NK-92 treated with Interleukin-12 subunit alpha and Interleukin-12 subunit beta, amount 100 ng/mL, for 24 hours (cell line): ENCODE measurements around the gene SLC25A26.

Source experiments
- DNase-seq: peaks from one replicate; lab custom pipeline; 2025; lab: John Stamatoyannopoulos, UW

SLC25A26 gene

DNA sequence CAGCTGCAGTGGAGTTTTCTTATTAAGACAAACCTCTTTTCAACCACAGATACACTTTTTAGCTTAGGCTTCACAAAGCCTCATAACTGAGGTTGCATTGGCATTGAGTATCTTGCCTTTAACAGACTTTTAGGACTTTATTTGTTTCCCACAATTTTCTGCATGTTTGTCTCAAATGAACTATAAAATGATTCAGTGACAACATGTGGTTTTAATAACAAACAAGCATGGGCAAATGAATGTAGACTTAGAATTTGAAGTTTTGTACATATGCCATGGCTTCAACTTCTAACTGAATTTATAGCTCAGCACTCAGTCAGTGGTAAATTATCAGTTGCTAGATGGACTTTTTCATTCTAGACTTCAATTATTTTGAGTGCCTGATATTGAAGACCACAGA, 101.6 kb downstream of the SLC25A26 start:
- DNase-seq: no peak

DNA sequence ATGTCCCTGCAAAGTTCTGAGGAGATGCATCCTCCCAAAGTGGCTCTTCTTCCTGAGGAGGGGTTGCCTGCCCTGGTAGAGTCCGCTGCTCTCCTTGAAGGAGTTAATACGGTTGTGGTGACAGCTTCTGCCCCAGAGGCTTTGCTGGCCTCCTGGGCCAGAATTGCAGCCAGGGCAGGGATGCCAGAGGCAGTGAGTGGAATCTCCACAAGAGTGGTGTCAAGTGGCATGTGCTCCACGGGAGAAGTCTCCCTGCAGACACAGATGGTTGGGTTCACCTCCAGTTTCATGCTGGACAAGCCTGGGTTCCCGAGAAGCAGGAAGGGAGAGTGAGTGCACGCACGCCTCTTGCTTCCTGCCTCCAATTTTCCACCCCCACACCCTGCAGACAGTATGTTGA, 105.5 kb downstream of the SLC25A26 start:
- DNase-seq: no peak

DNA sequence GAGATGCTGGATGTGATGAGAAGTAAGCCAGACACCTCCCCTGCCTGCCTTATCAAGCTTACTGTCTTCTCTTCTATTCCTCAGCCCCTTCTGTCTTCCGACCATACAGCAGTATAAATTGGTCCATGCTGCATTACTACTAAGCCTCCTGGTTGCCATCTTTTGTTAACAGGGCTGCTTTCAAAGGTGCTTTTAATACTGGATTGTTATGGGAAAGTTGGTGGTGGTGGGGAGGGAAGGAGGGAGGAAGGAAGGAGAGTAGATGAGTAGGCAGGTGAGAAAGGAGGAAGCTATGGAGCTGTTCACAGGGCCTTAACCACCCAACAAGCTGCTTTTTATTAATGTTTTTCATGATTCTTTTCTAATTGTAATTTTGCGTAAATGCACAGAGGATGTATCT, 114.9 kb downstream of the SLC25A26 start:
- DNase-seq: no peak

DNA sequence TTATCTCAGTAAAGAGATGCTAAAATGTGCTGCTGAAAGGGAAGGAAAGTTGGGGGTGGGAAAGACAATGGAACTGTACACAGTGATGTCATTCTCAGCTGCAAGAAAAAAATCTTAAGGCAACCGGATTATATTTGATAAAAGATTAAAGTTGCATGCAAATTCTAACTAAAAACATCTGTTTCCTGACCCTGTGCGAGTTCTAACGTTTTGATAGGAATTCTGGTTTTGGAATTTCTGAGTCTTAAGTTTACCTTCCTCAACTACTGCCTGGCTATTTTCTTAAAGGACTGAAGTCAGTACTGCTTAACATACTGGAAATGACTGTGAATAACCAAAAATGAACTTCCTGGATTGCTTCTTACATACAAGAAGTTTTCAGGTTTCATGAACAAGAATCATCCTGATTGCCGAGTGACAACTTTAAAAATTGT, 115.5 kb downstream of the SLC25A26 start:
- DNase-seq: no peak

- no peak for DNase-seq
These were observed 118.1 kb downstream of the SLC25A26 start for GRCh38 chr3:66338927-66339326.

GRCh38 chr3:66342717-66343356, 122.0 kb downstream of the SLC25A26 start:
- DNase-seq: no peak

DNA sequence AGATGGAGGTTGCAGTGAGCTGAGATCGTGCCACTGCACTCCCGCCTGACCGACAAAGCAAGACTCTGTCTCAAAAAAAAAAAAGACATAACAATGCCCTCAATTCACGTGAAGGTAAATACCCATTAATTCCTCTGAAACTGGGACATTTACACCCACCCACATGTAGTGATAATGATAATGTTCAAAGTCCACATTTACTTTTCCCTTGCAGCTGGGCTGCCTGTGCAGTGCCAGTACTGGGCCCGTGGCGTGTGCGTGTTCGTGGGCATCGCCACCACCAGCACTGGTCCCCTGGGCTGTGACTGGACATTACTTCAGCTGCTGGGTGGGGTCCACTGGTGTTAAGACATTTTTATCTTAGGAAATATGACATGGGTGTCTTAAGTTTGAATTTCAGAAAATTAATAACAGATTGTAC, 123.6 kb downstream of the SLC25A26 start:
- DNase-seq: no peak

DNA sequence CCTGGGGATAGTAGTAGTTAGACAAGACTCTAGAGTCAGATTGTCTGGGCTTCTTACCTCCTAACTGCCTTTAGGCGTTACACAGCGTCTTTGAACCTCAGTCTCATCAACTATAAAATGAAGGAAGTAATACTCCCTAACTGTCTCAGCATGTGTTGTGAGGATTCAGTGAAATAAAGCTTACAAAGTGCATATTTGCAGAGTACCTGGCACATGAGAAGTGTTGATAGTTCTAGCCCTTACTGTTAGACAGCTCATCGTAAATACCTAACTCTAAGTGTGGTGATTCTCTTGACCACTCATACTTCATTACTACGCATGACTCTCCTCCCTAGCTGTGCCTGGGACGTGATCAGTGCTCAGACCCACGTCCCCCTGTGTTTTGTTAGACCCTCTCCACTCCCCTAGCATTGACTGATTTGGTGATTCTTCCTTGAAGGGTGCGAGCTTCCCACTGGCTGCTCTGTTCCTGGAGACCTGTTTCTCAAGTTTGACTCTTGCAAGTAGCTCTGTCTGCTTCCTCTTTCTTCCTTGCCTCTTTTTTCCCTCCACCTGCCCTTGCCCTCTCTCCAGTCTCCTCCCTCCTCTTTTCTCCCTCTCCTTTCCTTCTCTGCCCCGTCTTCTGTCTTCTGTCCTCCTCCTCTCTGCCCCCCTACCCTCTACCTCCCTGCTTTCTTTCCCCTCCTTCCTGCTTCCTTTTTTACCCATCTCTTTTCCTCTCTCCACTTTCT, 124.2 kb downstream of the SLC25A26 start:
- no peak for DNase-seq

DNA sequence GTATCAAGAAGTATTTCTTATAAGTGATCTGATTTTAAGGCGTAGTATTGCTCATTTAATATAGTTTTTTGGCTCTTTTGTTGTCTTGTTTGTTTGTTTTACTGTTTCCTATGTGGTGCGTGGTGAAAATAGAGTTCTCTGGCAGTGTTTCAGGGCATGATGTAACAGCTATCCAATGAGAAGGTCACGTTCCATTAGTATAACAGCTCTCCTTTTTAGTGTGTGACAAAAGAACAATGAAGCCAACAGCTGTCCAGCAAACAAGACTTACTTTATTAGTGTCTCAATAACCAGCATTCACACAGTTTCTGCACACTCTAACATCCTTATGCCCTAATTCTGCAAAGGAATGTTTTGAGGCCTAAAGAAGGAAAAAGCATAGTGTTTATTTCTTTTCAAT, 127.9 kb downstream of the SLC25A26 start:
- DNase-seq: no peak

DNA sequence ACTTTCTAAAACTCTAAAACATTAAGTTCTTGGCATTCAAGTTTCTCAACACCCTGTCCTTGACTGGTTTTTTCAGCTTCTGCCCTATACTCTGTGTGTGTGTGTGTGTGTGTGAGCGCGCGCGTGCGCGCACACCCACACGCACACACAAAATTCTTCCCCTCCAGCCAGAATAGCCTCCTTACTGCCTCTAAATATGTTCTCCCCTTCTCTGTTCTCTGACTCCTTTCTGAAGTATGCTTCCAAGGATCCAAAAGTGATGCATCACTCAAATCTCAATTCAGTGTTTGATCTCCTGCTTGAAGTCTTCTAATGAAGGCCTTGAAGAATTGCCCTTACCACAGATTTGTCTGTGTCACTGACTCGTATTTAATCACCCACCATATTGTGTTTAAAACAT, 129.8 kb downstream of the SLC25A26 start:
- no peak for DNase-seq

- DNase-seq: no peak
These were observed 132.2 kb downstream of the SLC25A26 start for GRCh38 chr3:66353039-66353438.

GRCh38 chr3:66353530-66353929, 132.7 kb downstream of the SLC25A26 start:
- no peak for DNase-seq

GRCh38 chr3:66354001-66354400, 133.2 kb downstream of the SLC25A26 start:
- DNase-seq: no peak

GRCh38 chr3:66355394-66355793, 134.6 kb downstream of the SLC25A26 start:
- DNase-seq: no peak

DNA sequence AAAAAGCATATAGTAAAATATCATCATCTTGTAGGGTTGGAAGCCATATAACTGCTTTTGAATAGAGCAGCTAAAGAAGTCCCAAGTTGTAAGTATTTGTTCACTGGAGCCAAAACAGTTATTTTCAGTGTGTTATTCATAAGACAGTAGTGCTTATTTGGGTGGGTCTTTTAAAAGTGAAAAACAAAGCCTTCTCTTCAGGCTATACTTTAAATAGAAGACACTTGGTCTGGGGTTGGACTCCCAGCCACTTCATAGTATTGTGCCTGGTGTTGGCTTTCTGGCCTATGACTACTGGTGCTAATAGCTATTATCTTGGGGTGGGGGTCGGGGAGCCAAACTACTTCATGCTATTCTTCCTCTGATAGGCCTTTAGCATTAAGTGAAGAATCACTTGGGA, 135.2 kb downstream of the SLC25A26 start:
- DNase-seq: no peak

GRCh38 chr3:66361356-66361755, 140.6 kb downstream of the SLC25A26 start:
- DNase-seq: no peak

DNA sequence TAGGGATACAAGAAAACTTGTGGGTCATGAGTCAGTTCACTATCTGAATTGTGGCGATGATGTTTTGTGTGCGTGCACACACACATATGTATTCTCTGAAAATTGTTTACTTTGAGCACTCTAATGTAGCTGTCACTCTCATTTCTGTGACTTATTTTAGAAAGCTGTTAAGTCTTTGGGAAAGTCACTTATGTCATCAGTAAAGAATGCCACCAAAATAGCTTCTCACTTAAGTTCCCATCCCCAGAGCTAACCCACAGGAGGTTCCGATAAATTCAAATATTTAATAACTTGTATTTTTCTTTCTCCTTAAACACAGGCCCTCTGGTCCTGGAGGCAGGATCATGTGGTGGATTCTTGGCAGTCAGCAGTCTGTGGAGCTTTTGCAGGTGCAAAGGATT, 141.7 kb downstream of the SLC25A26 start:
- DNase-seq: no peak

- no peak for DNase-seq
These were observed 142.3 kb downstream of the SLC25A26 start for GRCh38 chr3:66363148-66363547.

DNA sequence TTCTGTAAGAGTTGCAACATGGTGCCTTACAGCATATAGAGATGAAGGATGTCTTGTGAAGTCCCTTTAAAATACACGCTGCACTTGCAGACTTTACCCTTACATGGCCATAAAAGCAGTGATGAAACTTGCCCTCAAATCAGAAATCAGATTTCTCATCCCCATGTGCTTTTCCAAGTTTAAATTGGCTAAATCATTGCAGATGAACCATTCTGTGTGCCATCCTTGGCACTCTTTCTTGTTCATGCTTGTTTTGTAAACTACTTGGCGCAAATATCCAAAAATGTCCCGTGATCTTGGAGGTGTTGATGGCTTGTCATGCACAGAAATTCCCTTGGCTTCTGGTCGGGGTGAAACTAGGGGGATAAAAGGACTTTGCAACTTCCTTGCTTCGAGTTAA, 144.3 kb downstream of the SLC25A26 start:
- no peak for DNase-seq

GRCh38 chr3:66366747-66367146, 145.9 kb downstream of the SLC25A26 start:
- no peak for DNase-seq

DNA sequence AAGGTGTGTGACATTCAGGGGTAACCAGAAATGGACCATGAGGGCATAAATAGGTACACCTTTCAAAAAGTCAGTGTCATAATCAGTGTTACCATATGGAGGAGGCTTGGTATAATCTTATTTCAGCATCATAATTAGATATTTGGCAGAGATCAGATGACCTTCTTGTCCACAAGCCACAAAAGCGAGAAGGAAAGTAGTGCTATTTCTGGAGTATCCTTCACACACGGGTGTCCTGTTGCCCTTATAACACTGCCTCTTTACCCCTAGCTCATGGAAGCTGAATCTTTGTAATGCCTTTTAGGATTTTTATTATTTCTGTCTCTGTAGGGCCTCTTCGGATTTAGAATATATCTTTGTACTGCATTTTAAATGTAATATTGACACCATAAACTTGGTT, 147.2 kb downstream of the SLC25A26 start:
- DNase-seq: no peak

GRCh38 chr3:66370179-66370578, 149.4 kb downstream of the SLC25A26 start:
- DNase-seq: no peak

GRCh38 chr3:66371432-66371831, 150.6 kb downstream of the SLC25A26 start:
- DNase-seq: no peak
